H1 (cell line): ENCODE measurements around the gene BRMS1. TPM values are rescaled to one million over a fixed set of nuclear protein-coding genes. Genes with fewer than 3 reads are reported as not detected.

Experiments
- CHD1 ChIP-seq: IDR thresholded peaks from 2 replicates; pipeline ENCODE4 v1.6.1; 2012; ENCODE audit warnings: low read depth, low read length, improper control_type of control experiment
- CHD7 ChIP-seq: fragments of 300-600 bp; sonication (generic); IDR thresholded peaks from 2 replicates; pipeline ENCODE4 v1.7.1; 2012; ENCODE audit warnings: low read length, moderate library complexity, mild to moderate bottlenecking, inconsistent platforms; ENCODE audit not compliant: insufficient replicate concordance
- CREB1 ChIP-seq: IDR thresholded peaks from 2 replicates; pipeline ENCODE4 v1.6.1; 2012; ENCODE audit warnings: inconsistent platforms
- CTBP2 ChIP-seq: IDR thresholded peaks from 2 replicates; pipeline ENCODE4 v1.7.0; 2011; ENCODE audit warnings: borderline replicate concordance, mild to moderate bottlenecking, moderate library complexity, mixed read lengths, low read length; ENCODE audit not compliant: insufficient read depth, insufficient read length
- JUND ChIP-seq: IDR thresholded peaks from 2 replicates; pipeline ENCODE4 v1.6.1; 2011; ENCODE audit warnings: mild to moderate bottlenecking, improper control_type of control experiment, low read length
- POLR2AphosphoS5 ChIP-seq: IDR thresholded peaks from 2 replicates; pipeline ENCODE4 v1.6.1; 2011; ENCODE audit warnings: low read depth, low read length
- SIX5 ChIP-seq: IDR thresholded peaks from 2 replicates; pipeline ENCODE4 v1.6.1; 2011; ENCODE audit warnings: mild to moderate bottlenecking, low read depth, low read length
- SRF ChIP-seq: IDR thresholded peaks from 2 replicates; pipeline ENCODE4 v1.6.1; 2011; ENCODE audit warnings: mild to moderate bottlenecking, low read depth, low read length, moderate library complexity
- ZNF274 ChIP-seq: IDR thresholded peaks from 2 replicates; pipeline ENCODE4 v1.7.0; 2012; ENCODE audit warnings: low read length, borderline replicate concordance; ENCODE audit errors: extremely low read depth
- polyA plus RNA-seq, 7 experiments: library from polyadenylated mRNA; depleted of rRNA in 3 of 7; stranded (reverse) in 5 of 7; unstranded in 2 of 7; fragments of >200 nt in 5 of 7; fragments of 200-250 nt in 2 of 7; gene quantifications; 1 replicate in 5 of 7; 2 replicates in 1 of 7; 4 replicates in 1 of 7; pipeline versions ENCODE4 v1.2.1 to v1.2.3, GENCODE V29; 2011 to 2013; ENCODE audit warnings: missing spikeins in 2 of 7, mixed read lengths in 2 of 7
- total RNA-seq: library from RNA; stranded (reverse); fragmentation: NEBNext Ultra II Directional; extraction: Animal tissue kit (Norgen Biotek cat#: 25700); gene quantifications from 2 replicates; pipeline ENCODE4 v1.2.1, GENCODE V29; 2021

The BRMS1 gene
- total and polyA plus RNA-seq, 2 of the 8 experiments (the other 6 are each of a cell fraction or from before 2014, with no cell fraction given): 39.2 to 46.1 TPM

DNA sequence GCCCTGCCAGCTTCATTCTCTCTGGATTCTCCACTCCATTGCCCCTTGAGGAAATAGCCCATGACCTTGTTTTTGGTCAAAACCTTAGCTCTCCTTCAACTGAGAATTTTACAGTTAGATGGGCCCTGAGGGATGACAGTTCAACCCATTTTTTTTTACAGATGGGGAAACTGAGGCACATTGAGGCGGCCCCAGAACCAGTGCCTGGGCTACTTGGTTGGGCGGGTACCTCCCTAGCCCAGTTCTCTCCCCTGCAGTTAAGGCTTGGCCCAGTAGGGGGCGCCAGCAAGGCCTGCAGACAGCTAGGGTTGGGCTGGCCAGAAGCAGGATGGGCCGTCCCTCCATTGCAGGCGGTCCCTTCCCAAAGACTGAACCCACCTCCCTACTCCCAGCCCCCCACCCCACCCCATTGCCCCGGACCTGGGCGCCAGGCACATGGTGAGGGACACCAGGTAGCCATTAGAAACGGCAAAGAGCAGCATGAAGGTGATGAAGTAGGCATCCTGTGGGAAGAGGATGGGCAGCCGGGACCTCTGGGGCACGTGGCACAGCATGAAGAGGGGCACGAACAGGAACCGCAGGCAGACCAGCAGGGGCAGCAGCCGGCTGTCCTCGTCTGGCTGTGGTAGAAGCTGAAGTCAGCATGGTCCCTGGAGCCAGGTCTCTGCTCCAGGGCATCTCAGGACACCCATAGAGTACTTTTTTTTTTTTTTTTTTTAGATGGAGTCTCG is 19.1 kb upstream of the BRMS1 start (continued):
- TF ChIP-seq CHD7 (no peak), CREB1 (peak; percentile 44; the same call in 1 of the 2 replicates), JUND (no peak), ZNF274 (no peak), SRF (no peak), POLR2AphosphoS5 (peak; percentile 70), SIX5 (no peak), CTBP2 (no peak), CHD1 (no peak)
